ENCODE results near the gene ALX4. TPM values are rescaled to one million over a fixed set of nuclear protein-coding genes. Genes with fewer than 3 reads are reported as not detected.

The ALX4 gene
- total RNA-seq, 2 experiments from 2014 or later, result not detected

DNA sequence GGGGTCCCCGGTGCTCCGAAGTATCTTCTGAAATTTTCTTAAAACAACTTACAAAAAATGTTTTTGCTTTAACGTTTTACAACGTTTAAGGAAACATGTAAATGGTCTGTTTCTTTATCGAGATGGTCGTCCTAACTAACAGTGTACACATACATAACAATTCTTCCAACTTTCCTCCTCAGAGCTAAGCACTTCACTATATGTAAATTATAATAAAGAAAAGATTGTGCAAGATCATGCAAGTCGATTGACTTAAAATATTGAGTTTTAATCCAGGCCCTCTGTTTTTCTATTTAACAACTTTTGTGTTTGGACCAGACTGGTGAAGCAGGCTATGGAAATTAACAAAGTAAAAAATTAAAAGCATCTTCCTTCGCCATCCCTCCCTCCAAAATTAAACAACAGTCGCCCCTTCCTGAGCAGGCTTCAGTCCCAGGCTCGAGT lies 4.9 kb downstream of the ALX4 start:
- intact Hi-C loops (cut with micrococcal nuclease; ENCODE audit: unreplicated experiment), result no loop called here
- Histone ChIP-seq H3K9me3 (ENCODE audit: low read length) (no peaks in the 10 kb centered on the region), H3K9me2 (ENCODE audit: insufficient read depth, low read length) (no peaks in the 10 kb centered on the region), H3K4me2 (ENCODE audit: low read length) (peak overlapping the region; percentile 32), H2AFZ (ENCODE audit: low read length) (no peak overlapping the region), H3K36me3 (ENCODE audit: insufficient read depth, low read length) (no peaks in the 10 kb centered on the region), H3K4me1 (ENCODE audit: insufficient read depth, low read length, poor library complexity, severe bottlenecking) (no peaks in the 10 kb centered on the region), H4K20me1 (ENCODE audit: insufficient read depth, low read length) (no peaks in the 10 kb centered on the region), H3K4me3 (ENCODE audit: low read depth, low read length, poor library complexity, severe bottlenecking) (peak overlapping the region; percentile 32), H3K27ac (ENCODE audit: low read depth, low read length, poor library complexity, severe bottlenecking) (no peak overlapping the region), H3K79me2 (ENCODE audit: insufficient read depth, low read depth, low read length) (no peaks in the 10 kb centered on the region)
- TF ChIP-seq, protein P1, sequence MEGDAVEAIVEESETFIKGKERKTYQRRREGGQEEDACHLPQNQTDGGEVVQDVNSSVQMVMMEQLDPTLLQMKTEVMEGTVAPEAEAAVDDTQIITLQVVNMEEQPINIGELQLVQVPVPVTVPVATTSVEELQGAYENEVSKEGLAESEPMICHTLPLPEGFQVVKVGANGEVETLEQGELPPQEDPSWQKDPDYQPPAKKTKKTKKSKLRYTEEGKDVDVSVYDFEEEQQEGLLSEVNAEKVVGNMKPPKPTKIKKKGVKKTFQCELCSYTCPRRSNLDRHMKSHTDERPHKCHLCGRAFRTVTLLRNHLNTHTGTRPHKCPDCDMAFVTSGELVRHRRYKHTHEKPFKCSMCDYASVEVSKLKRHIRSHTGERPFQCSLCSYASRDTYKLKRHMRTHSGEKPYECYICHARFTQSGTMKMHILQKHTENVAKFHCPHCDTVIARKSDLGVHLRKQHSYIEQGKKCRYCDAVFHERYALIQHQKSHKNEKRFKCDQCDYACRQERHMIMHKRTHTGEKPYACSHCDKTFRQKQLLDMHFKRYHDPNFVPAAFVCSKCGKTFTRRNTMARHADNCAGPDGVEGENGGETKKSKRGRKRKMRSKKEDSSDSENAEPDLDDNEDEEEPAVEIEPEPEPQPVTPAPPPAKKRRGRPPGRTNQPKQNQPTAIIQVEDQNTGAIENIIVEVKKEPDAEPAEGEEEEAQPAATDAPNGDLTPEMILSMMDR (conservative IDR thresholded peaks at IDR 0.05; ENCODE audit: low read length), result no peak
- TF ChIP-seq EZH2phosphoT487 (IDR thresholded peaks at IDR 0.05; ENCODE audit: borderline replicate concordance, low read depth, low read length), result no peak
- no TSS peak for BruUV-seq (replicated peaks)
- ChIA-PET CTCF (ENCODE audit: unreplicated experiment) (no interaction called here), POLR2A (no interaction called here)
- DNase-seq (ENCODE audit: low spot score), result no peak

DNA sequence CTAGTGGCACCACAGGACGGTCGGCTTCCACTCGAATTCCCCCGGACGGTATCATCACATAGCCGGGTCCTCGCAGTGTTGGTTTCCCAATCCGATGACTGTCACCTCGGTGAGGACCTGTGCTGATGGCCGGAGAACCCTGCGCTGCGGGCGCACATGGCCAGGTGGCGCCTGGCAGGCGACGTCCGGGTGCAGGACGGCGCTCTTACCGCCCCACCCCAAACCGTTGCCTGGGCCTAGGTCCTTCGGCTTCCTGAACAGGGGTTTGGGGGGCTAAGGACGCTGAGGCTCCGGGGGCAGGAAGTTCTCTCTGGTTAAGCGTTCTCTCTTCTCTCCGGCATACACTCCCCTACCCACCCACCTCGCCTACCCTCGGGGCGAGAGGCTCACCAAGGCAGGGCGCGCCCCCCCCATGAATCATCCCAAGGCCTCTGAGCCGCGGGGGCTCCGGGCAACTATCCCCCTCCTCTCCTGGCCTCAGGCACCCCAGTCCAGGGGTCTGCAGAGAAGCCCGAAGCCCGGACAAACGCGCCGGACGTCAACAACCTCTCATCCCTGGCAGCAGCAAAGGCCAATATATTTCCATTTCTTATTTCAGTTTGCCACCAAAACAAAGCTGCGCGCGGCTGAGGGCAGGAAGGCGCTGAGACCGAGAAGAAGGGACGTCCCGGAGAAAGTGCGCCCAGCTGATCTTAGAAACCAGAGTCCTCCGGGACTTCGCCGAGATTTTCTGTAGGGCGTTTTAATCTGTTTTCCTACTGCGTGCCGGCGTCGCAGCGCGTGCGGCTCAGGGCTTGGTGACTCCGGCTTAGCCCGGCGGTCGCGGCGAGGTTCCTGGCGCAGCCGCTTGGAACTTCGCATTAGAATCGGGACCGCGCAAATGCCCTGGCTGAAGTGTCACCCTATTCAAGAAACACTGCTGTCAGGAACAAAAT lies 5.6 kb downstream of the ALX4 start:
- Histone ChIP-seq H4K20me1 (ENCODE audit: insufficient read depth, low read length) (no peaks in the 10 kb centered on the region), H3K9me2 (ENCODE audit: insufficient read depth, low read length) (no peaks in the 10 kb centered on the region), H2AFZ (ENCODE audit: low read length) (no peak overlapping the region), H3K4me2 (ENCODE audit: low read length) (no peak overlapping the region), H3K4me3 (ENCODE audit: low read depth, low read length, poor library complexity, severe bottlenecking) (no peak overlapping the region), H3K36me3 (ENCODE audit: insufficient read depth, low read length) (no peaks in the 10 kb centered on the region), H3K79me2 (ENCODE audit: insufficient read depth, low read depth, low read length) (no peaks in the 10 kb centered on the region), H3K9me3 (ENCODE audit: low read length) (no peaks in the 10 kb centered on the region), H3K4me1 (ENCODE audit: insufficient read depth, low read length, poor library complexity, severe bottlenecking) (no peaks in the 10 kb centered on the region), H3K27ac (ENCODE audit: low read depth, low read length, poor library complexity, severe bottlenecking) (no peak overlapping the region)
- TF ChIP-seq, protein P1 (conservative IDR thresholded peaks at IDR 0.05; ENCODE audit: low read length), result no peak
- no peak for TF ChIP-seq EZH2phosphoT487 (IDR thresholded peaks at IDR 0.05; ENCODE audit: borderline replicate concordance, low read depth, low read length)
- CTCF ChIA-PET (ENCODE audit: unreplicated experiment), result no interaction called here
- no TSS peak for BruUV-seq (replicated peaks)
- intact Hi-C loops (cut with micrococcal nuclease; ENCODE audit: unreplicated experiment), result no loop called here
- no peak for DNase-seq (ENCODE audit: low spot score)
- POLR2A ChIA-PET, result no interaction called here

DNA sequence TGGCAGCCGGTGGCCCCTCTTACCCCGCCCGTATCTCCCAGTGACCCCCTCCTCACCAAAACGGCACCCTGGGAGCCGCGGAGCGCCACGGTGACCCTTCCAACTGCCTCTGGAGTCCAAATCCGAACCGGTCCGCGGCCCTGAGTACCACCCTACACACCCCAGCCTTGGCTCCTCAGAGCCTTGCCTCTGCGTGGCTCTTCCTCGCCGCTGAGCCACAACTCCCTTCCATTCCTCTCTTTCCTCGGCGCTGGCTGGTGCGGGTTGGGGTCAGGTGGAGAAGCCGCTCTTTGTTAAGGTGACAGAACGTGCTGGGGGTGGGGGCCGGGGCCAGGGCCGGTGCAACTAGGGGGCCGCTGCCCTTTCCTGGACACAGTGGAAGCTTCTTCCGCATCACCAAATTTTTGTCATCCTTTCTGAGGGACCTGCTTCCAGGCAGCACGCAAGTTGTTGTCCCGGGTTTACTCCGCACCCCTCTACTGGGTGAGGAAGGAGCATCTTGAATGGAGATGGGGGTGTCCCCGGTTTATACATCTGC lies 6.5 kb downstream of the ALX4 start:
- ChIA-PET POLR2A (no interaction called here), CTCF (ENCODE audit: unreplicated experiment) (no interaction called here)
- Histone ChIP-seq H3K79me2 (ENCODE audit: insufficient read depth, low read depth, low read length) (no peaks in the 10 kb centered on the region), H2AFZ (ENCODE audit: low read length) (no peak overlapping the region), H3K9me2 (ENCODE audit: insufficient read depth, low read length) (no peaks in the 10 kb centered on the region), H3K4me2 (ENCODE audit: low read length) (no peak overlapping the region), H3K4me1 (ENCODE audit: insufficient read depth, low read length, poor library complexity, severe bottlenecking) (no peaks in the 10 kb centered on the region), H4K20me1 (ENCODE audit: insufficient read depth, low read length) (no peaks in the 10 kb centered on the region), H3K27ac (ENCODE audit: low read depth, low read length, poor library complexity, severe bottlenecking) (no peak overlapping the region), H3K9me3 (ENCODE audit: low read length) (no peaks in the 10 kb centered on the region), H3K4me3 (ENCODE audit: low read depth, low read length, poor library complexity, severe bottlenecking) (no peak overlapping the region), H3K36me3 (ENCODE audit: insufficient read depth, low read length) (no peaks in the 10 kb centered on the region)
- intact Hi-C loops (cut with micrococcal nuclease; ENCODE audit: unreplicated experiment), result no loop called here
- DNase-seq (ENCODE audit: low spot score), result no peak
- TF ChIP-seq, protein P1 (conservative IDR thresholded peaks at IDR 0.05; ENCODE audit: low read length), result no peak
- TF ChIP-seq EZH2phosphoT487 (IDR thresholded peaks at IDR 0.05; ENCODE audit: borderline replicate concordance, low read depth, low read length), result no peak
- BruUV-seq (replicated peaks), result no TSS peak

All from OCI-LY7 (cell line).